Right ventricle myocardium superior (tissue), 1 donor: ENCODE results near the gene CES4A. TPM values are rescaled to one million over a fixed set of nuclear protein-coding genes. Genes with fewer than 3 reads are reported as not detected.
"Not testable (repeated sequence)": the region's sequence is repeated elsewhere in the genome, so short reads cannot be mapped to it uniquely, and the experiment has no call there.

Experiments
- ATAC-seq: fragments of 200-7000 bp; cut with Tn5 transposase; one replicate; pipeline ENCODE4 v1.9.1; 2020; ENCODE audit warnings: mild to moderate bottlenecking; ENCODE audit not compliant: poor library complexity
- DNase-seq: peaks from one replicate; pipeline ENCODE4 v3.0.0-alpha.2; 2020
- intact Hi-C: fragments of 100-400 bp; cut with DNase I; formaldehyde crosslinking; loops from one replicate; pipeline ENCODE4 v1.11.2; 2022
- long read RNA-seq: library from polyadenylated mRNA; unstranded; transcript quantifications from one replicate; pipeline ENCODE4 v2.0.0, GENCODE V29; 2021
- total RNA-seq: library from RNA; stranded (reverse); fragmentation: NEBNext Ultra II Directional; extraction: Animal tissue kit (Norgen Biotek cat#: 25700); gene quantifications from one replicate; pipeline ENCODE4 v1.2.1, GENCODE V29; 2021
- donor health status: DM: no; HTN: yes; CAD: no; lungs with severe emphysema.

The CES4A gene
- total RNA-seq, result 6.2 TPM
- long read RNA-seq, partial matches to known transcripts, result 1 of 15 reads
- long read RNA-seq, other reads (novel, unspliced or antisense), result 11 of 15 reads

- ATAC-seq, result no peak
- intact Hi-C loops, result no loop called here
- no peak for DNase-seq
Observed at GRCh38 chr16:66988197-66988788, at the start of gene CES4A. Gene CES4A (plus strand): TSS chr16:66988589. CDS start chr16:66988773, 184 bp downstream.

- intact Hi-C loops, result loop anchor here (5.0 kb wide), 1 partner anchor 37 kb away; no protein-coding TSS in a partner anchor
- ATAC-seq (no peak), DNase-seq (no peak)
Observed at GRCh38 chr16:66939366-66939765, 49.0 kb upstream of the CES4A start.

GRCh38 chr16:66940236-66940635 lies 48.2 kb upstream of the CES4A start:
- intact Hi-C loops, result no loop called here
- DNase-seq (no peak), ATAC-seq (no peak)

DNA sequence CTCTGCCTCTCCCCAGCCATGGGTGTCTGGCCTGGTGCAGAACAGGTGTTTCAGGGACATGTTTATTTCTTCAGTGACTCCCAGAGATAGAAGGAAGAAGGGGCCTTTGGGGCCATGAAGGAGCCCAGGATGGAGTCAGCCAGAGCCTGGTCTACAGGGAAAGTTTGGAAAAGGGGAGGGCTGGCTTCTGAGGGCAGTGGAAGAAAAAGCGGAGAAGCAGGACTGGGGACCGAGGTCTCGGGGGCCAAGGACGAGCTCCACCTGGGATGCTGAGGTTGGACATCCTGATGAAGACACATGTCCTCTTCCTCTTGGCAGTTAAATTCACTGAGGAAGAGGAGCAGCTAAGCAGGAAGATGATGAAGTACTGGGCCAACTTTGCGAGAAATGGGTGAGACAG lies 45.4 kb upstream of the CES4A start:
- intact Hi-C loops, result no loop called here
- DNase-seq, result peak; percentile 4

GRCh38 chr16:66943426-66944053 lies 44.8 kb upstream of the CES4A start:
- intact Hi-C loops, result no loop called here
- DNase-seq (no peak), ATAC-seq (no peak)

More for the DNA sequence above, 45.4 kb upstream of the CES4A start:
- ATAC-seq, result no peak

DNA sequence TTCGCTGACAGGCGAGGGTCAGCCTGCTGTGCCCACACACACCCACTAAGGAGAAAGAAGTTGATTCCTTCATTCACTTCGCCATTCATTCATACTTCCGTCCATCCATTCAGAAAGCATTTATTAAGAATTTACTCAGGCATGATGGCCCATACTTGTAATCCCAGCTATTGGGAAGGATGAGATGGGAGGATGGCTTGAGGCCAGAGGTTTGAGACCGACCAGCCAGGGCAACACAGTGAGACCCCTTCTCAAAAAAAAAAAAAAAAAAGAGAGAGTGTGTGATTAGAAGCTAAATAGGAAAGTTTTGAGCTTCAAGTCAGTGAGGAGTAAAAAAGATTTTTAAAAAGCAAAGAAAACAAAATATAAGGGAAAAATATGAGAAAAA lies 44.3 kb upstream of the CES4A start:
- ATAC-seq (no peak), DNase-seq (no peak)
- intact Hi-C loops, result no loop called here

GRCh38 chr16:66944971-66945370 lies 43.4 kb upstream of the CES4A start:
- intact Hi-C loops, ATAC-seq, DNase-seq: not testable (repeated sequence)

GRCh38 chr16:66945939-66946338 lies 42.5 kb upstream of the CES4A start:
- ATAC-seq, result no peak
- intact Hi-C loops, result no loop called here
- no peak for DNase-seq

- ATAC-seq, result no peak
Observed at GRCh38 chr16:66946541-66946940, 41.8 kb upstream of the CES4A start.

GRCh38 chr16:66946974-66947301 lies 41.5 kb upstream of the CES4A start:
- DNase-seq, result no peak
- no peak for ATAC-seq
- intact Hi-C loops, result no loop called here

More at GRCh38 chr16:66946541-66946940, 41.8 kb upstream of the CES4A start:
- no peak for DNase-seq
- intact Hi-C loops, result no loop called here

GRCh38 chr16:66947302-66948065 lies 40.9 kb upstream of the CES4A start:
- ATAC-seq (peak; percentile 78), DNase-seq (peak; percentile 83)
- intact Hi-C loops, result no loop called here

GRCh38 chr16:66948134-66948836 lies 40.1 kb upstream of the CES4A start:
- DNase-seq, result no peak
- intact Hi-C loops, result no loop called here
- peak; percentile 9 for ATAC-seq

- intact Hi-C loops, result no loop called here
- no peak for DNase-seq
- no peak for ATAC-seq
Observed at GRCh38 chr16:66948837-66949225, 39.6 kb upstream of the CES4A start.

GRCh38 chr16:66949472-66949871 lies 38.9 kb upstream of the CES4A start:
- DNase-seq (no peak), ATAC-seq (no peak)
- intact Hi-C loops, result no loop called here

DNA sequence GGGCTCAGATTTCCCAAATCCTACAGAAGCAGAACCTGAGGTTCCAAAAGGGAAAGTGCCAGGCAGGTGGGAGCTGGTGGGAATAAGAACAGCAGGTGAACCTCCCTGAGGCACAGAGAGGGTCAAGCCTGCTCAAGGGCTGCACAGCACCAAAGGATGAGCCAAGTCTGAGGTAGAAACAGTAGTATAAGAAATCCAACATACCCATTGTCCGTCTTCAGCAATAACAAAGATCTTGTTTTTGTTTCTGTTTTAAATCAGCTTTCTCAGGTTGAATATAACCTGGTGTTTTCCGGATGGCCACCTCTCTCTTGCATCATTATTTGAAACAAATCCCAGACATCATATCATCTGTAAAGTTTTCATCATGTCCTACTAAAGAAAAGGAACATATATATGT lies 38.0 kb upstream of the CES4A start:
- intact Hi-C loops, result no loop called here
- no peak for ATAC-seq

GRCh38 chr16:66950971-66951790 lies 37.2 kb upstream of the CES4A start:
- DNase-seq (no peak), ATAC-seq (no peak)
- intact Hi-C loops, result no loop called here

More for the DNA sequence above, 38.0 kb upstream of the CES4A start:
- DNase-seq, result no peak

DNA sequence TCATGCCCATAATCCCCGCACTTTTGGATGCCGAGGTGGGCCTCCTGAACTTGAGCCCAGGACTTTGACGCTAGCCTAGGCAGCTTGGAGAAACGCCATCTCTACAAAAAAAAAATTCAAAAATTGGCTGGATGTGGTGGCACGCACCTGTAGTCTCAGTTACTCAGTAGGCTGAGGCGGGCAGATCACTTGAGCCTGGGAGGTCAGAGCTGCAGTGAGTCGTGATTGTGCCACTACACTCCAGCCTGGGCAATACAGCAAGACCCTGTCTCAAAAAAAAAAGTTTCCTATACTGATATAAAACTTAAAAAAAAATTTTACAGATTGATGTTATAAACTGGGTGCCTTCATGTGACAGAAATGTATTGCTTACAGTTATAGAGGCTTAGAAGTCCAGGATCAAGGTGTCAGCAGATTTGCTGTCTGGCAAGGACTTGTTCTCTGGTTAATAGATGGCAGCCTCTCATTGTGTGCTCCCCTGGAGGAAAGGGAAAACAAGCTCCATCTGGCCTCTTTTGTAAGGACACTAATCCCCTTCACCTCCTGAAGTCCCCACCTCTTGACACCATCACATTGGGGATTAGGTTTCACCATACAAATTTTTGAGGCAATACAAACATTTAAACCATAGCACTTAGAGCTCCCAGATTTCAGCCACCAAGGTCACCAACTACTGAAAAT lies 35.8 kb upstream of the CES4A start:
- no peak for DNase-seq
- intact Hi-C loops, result no loop called here
- ATAC-seq, result no peak
